Measurements from ENCODE around the gene PHACTR1. TPM values are rescaled to one million over a fixed set of nuclear protein-coding genes. Genes with fewer than 3 reads are reported as not detected.

PHACTR1 gene
- total and polyA plus RNA-seq, 12 donors, result 0.77 to 16.0 (median 3.5) TPM

- DNase-seq, result no peak
- H3K27me3 ChIP-seq, result peaks cover 11% of the 10 kb centered on the region
- H3K4me1 ChIP-seq (replicated peaks in 1 of 2), result no peaks in the 10 kb centered on the region
- H3K4me3 ChIP-seq, result no peak overlapping the region
- intact Hi-C loops (cut with DNase I), result no loop called here
- no peaks in the 10 kb centered on the region for H3K9me3 ChIP-seq (replicated peaks in 1 of 3)
- TF ChIP-seq CTCF (IDR thresholded peaks at IDR 0.05) (no peak), POLR2A (IDR thresholded peaks at IDR 0.05) (no peak)
- no peak overlapping the region for H3K27ac ChIP-seq
- H3K36me3 ChIP-seq (replicated peaks in 1 of 2), result no peaks in the 10 kb centered on the region
Measured at GRCh38 chr6:12873691-12874090, 157.1 kb downstream of the PHACTR1 start.

GRCh38 chr6:12875051-12875450 lies 158.5 kb downstream of the PHACTR1 start:
- H3K9me3 ChIP-seq (replicated peaks in 1 of 3), result no peaks in the 10 kb centered on the region
- H3K27me3 ChIP-seq, result peaks cover 2% of the 10 kb centered on the region
- no peak overlapping the region for H3K27ac ChIP-seq
- H3K4me1 ChIP-seq (replicated peaks in 1 of 2), result no peaks in the 10 kb centered on the region
- intact Hi-C loops (cut with DNase I), result no loop called here
- 58 to 77% (median 66%) methylated on average over 6 of the region's 6 CpGs for WGBS, 4 donors
- peak in 2 of 7 donors; percentile 2 to 11 for DNase-seq
- no peak for TF ChIP-seq POLR2A (IDR thresholded peaks at IDR 0.05)
- TF ChIP-seq CTCF (IDR thresholded peaks at IDR 0.05), result no peak
- no peaks in the 10 kb centered on the region for H3K36me3 ChIP-seq (replicated peaks in 1 of 2)
- H3K4me3 ChIP-seq, result no peak overlapping the region

- TF ChIP-seq CTCF (IDR thresholded peaks at IDR 0.05) (no peak), POLR2A (IDR thresholded peaks at IDR 0.05) (no peak)
- H3K4me3 ChIP-seq, result no peak overlapping the region
- no peaks in the 10 kb centered on the region for H3K9me3 ChIP-seq (replicated peaks in 1 of 3)
- H3K36me3 ChIP-seq (replicated peaks in 1 of 2), result no peaks in the 10 kb centered on the region
- no peak for DNase-seq
- 61 to 70% (median 64%) methylated on average over 4 of the region's 4 CpGs for WGBS, 4 donors
- no peaks in the 10 kb centered on the region for H3K4me1 ChIP-seq (replicated peaks in 1 of 2)
- no peaks in the 10 kb centered on the region for H3K27me3 ChIP-seq
- no peak overlapping the region for H3K27ac ChIP-seq
- intact Hi-C loops (cut with DNase I), result no loop called here
Measured at GRCh38 chr6:12878741-12879140, 162.2 kb downstream of the PHACTR1 start.

GRCh38 chr6:12882761-12883290 lies 166.3 kb downstream of the PHACTR1 start:
- Histone ChIP-seq H3K27me3 (peaks cover 6% of the 10 kb centered on the region), H3K27ac (no peak overlapping the region), H3K4me1 (replicated peaks in 1 of 2) (no peaks in the 10 kb centered on the region), H3K4me3 (no peak overlapping the region), H3K9me3 (replicated peaks in 1 of 3) (no peaks in the 10 kb centered on the region), H3K36me3 (replicated peaks in 1 of 2) (no peaks in the 10 kb centered on the region)
- no peak for DNase-seq
- WGBS, 4 donors, result 57 to 75% (median 67%) methylated on average over 2 of the region's 2 CpGs
- TF ChIP-seq POLR2A (IDR thresholded peaks at IDR 0.05), result no peak
- TF ChIP-seq CTCF (IDR thresholded peaks at IDR 0.05), result no peak
- intact Hi-C loops (cut with DNase I), result no loop called here
